Pons (tissue), 1 donor: ENCODE data around the gene ZSCAN25.
"Not testable (repeated sequence)": the region's sequence is repeated elsewhere in the genome, so short reads cannot be mapped to it uniquely, and the experiment has no call there.

Experiments
- DNase-seq: peaks from one replicate; pipeline ENCODE4 v3.0.0-alpha.2; 2016; ENCODE audit warnings: low spot score

Gene ZSCAN25

DNA sequence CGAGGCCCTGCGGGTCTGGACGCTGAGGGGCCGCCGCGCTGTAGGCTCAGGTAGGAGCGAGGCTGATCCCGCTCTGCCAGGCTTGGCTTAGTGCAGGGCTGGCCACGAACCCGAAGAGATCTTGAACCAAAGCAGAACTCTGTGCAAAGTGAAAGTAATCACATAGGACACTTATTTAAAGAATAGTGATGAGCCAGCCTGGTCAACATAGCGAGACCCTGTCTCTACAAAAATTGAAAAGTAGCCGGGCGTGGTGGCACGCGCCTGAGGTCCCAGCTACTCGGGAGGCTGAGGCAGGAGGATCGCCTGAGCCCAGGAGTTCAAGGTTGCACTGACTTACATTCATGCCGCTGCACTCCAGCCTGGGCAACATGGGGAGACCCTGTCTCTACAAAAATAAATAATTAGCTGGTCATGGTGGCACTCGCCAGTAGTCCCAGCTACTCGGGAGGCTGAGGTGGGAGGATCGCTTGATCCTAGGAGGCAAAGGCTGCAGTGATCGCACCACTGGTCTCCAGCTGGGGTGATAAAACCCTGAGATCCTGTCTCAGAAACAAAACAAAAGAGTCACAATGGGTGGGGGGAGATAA, 541 bp downstream of the ZSCAN25 start:
- no peak for DNase-seq

GRCh38 chr7:99618726-99619125, 2.0 kb downstream of the ZSCAN25 start:
- no peak for DNase-seq

- no peak for DNase-seq
These were observed 2.9 kb downstream of the ZSCAN25 start for GRCh38 chr7:99619571-99620130.

DNA sequence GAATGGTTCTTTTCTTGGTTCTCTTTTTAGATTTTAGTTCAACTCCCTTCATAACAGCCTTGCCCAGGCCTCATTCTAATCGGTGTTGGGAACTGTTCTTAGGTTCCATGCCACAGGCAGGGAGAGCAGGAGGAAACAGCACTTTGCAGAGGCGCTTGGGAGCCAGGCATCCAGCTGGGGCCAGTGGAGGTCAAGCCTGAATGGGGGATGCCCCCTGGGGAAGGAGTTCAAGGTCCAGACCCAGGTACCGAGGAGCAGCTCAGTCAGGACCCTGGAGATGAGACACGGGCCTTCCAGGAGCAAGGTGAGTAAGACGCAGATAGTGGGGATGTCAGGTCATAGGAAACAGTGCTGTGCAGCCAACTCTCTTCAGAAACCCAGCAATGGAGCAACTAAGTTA, 4.5 kb downstream of the ZSCAN25 start:
- DNase-seq = no peak

GRCh38 chr7:99622596-99622995, 5.8 kb downstream of the ZSCAN25 start:
- no peak for DNase-seq

DNA sequence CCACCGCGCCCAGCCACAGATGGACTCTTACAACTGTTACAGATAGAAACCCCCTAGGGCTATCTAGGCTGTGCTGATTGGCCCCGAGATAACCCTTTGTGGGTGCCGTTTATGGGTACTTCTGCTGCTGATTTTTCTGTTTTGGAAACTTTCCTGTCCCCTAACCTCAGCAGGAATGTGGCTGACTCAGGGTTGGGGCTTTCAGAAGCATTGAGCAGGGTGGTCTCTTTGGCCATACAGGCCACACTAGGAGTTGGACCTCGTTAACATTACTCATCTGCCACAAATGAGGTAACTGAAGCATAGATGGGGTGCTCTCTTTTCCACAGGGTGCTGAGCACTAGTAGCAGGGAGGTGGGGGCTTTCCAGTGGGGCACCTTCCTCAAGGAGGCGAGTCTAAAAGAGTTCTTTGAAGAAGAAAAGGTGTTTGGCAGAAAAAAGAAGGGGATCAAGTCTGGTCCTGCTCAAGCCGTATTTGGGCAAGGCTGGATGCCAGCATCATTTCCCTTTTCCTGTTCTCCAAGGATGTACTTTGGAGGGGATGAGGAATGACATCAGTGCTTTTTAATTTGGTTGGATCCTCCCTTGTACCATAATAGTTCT, 6.4 kb downstream of the ZSCAN25 start:
- DNase-seq = no peak

GRCh38 chr7:99623702-99624447, 7.1 kb downstream of the ZSCAN25 start:
- DNase-seq = no peak

DNA sequence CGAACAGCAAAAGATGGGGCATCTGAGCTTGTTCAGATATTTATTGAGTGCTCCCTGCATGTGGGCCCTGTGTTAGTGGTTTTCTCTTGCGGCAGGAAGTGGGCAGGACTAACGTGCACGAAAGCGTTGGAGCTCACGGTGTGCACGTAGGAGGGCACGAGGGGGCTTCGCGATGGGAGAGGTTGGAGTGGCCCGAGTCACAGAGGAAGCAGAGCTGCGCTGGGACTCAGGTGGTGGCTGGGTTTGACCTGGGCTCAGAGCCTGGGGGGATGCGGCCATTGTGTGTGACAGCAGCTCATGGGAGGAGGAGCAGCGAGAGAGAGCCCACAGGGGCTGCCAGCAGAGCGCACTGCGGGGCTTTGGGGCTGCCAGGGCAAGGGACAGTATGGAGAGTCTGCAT, 7.7 kb downstream of the ZSCAN25 start:
- no peak for DNase-seq

- no peak for DNase-seq
These were observed 8.6 kb downstream of the ZSCAN25 start for GRCh38 chr7:99625321-99625720.

DNA sequence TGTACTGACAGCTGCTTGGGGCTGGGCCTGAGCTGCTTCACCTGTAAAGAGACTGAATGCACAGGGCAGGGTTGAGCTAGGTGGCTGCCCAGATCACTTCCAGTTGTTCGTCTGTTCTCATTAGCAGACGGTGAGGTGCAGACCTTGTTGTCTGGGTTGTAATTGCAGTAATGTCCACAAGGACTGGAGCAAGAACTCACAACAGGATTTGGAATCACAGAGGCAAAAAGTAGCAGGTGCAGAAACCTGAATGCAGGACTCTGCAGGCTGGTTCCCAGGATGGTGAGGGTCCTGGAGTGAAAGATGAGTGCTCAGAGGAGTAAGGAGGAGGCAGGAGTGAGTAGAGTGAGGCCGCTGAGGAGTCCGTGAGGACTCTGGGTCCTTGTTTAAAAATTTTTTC, 9.2 kb downstream of the ZSCAN25 start:
- no peak for DNase-seq

DNA sequence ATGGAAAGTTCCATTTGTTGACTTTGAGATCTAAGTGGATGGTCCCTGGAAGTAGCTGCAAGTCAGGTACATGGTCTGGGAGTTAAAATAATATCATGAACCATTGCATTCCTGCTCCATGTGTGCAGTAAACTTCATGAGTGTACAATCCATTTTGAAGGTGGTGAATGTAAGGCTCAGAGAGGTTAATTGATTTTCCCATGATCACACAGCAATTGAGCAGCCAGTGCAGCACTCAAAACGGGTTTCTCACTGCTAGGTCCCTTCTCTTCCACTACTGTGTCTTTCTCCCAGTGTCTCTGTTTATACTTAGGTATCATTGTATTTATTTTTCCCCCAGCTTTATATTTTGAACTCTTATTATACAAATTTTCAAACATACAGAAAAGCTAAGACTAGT, 9.9 kb downstream of the ZSCAN25 start:
- DNase-seq = no peak

GRCh38 chr7:99627513-99627912, 10.8 kb downstream of the ZSCAN25 start:
- DNase-seq = no peak

GRCh38 chr7:99628471-99629465, 12.0 kb downstream of the ZSCAN25 start:
- no peak for DNase-seq

- DNase-seq = no peak
These were observed 12.9 kb downstream of the ZSCAN25 start for GRCh38 chr7:99629643-99630042.

DNA sequence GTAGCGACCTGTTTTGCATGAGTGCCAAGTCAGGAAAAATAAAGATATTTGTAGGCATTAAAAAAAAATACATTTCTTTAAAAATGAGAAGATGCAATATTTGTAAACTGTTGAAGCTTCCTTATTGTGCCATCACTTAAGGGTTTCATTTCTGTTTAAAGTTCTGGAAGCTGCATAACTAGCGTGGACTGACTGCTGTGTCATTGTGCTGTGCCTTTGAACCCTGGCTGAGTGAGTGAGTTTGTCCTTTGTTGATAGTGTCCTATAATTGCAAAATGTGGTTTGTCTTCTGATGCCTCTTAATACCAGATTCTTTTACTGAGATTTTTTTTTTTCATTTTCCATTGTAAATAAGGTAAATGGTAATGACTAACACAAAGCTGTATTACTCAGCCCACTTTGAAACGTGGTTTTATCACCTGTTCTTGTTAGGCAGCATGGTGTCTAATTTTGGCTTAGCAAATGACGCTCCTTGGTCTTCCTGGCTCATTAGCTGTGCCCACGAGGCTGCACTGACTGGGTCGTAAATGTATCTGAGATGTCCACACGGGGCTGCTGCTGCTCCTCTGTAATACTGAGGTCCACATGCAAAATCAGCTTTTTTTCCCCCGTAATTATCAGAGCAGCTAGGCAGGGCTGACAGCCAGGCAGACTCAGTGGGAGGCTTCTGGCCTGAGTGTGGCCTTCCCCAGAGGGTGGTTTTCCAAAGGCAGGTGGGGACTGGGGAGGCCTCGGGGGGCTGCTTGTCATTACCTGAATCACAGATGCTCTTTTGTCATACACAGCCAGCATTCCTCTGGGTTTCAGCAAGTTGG, 14.8 kb downstream of the ZSCAN25 start:
- no peak for DNase-seq

- not testable (repeated sequence) for DNase-seq
These were observed 20.7 kb downstream of the ZSCAN25 start for GRCh38 chr7:99637414-99637813.

- no peak for DNase-seq
These were observed 22.0 kb downstream of the ZSCAN25 start for GRCh38 chr7:99638731-99639130.

GRCh38 chr7:99639267-99639666, 22.5 kb downstream of the ZSCAN25 start:
- no peak for DNase-seq

GRCh38 chr7:99642027-99642426, 25.3 kb downstream of the ZSCAN25 start:
- no peak for DNase-seq

- DNase-seq = no peak
These were observed 26.7 kb downstream of the ZSCAN25 start for GRCh38 chr7:99643464-99643863.

- no peak for DNase-seq
These were observed 27.7 kb downstream of the ZSCAN25 start for GRCh38 chr7:99644431-99644830.
